Measurements from ENCODE around the gene HOXB1.

The HOXB1 gene

DNA sequence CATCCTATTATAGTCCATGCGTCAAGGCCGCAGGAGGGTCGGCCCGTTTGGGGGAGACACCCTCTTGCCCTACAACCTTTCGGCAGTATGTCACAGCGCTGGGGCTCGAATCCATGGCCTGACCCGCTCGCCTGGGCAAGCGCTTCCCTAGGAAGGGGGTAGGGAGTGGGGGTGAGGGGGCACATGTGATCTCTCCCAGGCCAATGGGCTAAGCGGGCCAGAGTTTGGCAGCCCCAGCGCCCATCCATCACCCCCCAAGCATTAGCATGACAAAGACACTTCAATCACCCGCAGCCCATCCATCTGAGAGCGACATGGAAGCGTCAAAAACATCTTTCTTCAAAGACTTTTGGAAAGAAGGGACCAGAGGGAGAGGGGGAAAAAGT, at the start of gene HOXB1:
Gene HOXB1 (minus strand): TSS at position 125 of the 386 bp plus-strand sequence. CDS start 107 bp downstream, at position 18.
- TF ChIP-seq GATA2 (IDR thresholded peaks at IDR 0.05; ENCODE audit: low read depth, low read length): no peak
- TF ChIP-seq GATA3 (IDR thresholded peaks at IDR 0.05; ENCODE audit: low read depth, low read length): no peak

GRCh38 chr17:48579760-48580554, 49.1 kb upstream of the HOXB1 start:
- TF ChIP-seq GATA3 (IDR thresholded peaks at IDR 0.05; ENCODE audit: low read depth, low read length) (no peak), GATA2 (IDR thresholded peaks at IDR 0.05; ENCODE audit: low read depth, low read length) (no peak)

GRCh38 chr17:48579471-48579759, 48.6 kb upstream of the HOXB1 start:
- no peak for TF ChIP-seq GATA3 (IDR thresholded peaks at IDR 0.05; ENCODE audit: low read depth, low read length)
- no peak for TF ChIP-seq GATA2 (IDR thresholded peaks at IDR 0.05; ENCODE audit: low read depth, low read length)

DNA sequence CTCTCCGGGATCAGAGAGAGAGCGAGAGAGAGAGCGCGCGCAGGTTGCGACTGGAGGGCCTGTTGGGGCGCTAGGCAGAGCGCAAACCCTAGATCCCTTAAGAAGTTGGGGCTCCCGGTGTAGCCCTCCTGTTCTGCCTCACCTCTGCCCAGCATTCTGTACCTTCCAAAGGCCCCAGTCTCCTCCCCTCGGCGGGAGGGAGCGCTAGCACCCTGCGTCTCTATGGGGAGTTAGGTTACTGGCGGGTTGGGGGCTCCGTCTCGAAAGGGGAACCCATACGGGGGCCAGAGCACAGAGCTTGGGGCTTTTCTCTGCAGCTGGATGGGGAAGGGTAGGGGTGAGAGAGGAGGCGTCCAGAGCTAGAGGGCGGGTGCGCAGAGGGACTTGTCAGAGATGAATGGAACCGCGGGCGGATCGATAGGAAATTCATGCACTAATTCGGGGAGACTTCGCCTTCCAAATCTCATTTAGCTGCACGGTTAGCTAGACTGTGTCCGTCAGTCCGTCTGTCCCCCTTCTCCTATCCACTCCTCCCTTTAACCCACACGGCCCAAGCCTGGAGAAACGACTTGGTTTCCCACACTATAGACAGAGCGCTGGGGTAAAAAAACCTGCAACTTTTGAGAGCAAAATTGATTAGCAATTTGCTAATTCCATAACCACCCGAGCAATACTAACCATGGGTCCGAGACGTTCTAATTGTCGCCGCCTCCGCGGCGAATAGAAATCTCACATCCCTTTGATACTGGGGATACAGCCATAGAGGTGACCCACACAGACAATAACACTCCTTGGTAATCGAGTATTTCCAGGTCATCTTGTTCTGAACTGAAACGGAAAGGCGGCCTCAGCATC, 48.0 kb upstream of the HOXB1 start:
- TF ChIP-seq GATA2 (IDR thresholded peaks at IDR 0.05; ENCODE audit: low read depth, low read length) (no peak), GATA3 (IDR thresholded peaks at IDR 0.05; ENCODE audit: low read depth, low read length) (no peak)

- TF ChIP-seq GATA3 (IDR thresholded peaks at IDR 0.05; ENCODE audit: low read depth, low read length) (no peak), GATA2 (IDR thresholded peaks at IDR 0.05; ENCODE audit: low read depth, low read length) (no peak)
Measured at GRCh38 chr17:48577946-48578615, 47.3 kb upstream of the HOXB1 start, which contains the start of gene HOXB4. Gene HOXB4, minus strand, starts transcription at chr17:48578350. Its CDS starts 31 bp downstream, at chr17:48578319.

GRCh38 chr17:48577330-48577945, 46.6 kb upstream of the HOXB1 start:
- TF ChIP-seq GATA3 (IDR thresholded peaks at IDR 0.05; ENCODE audit: low read depth, low read length): no peak
- no peak for TF ChIP-seq GATA2 (IDR thresholded peaks at IDR 0.05; ENCODE audit: low read depth, low read length)

GRCh38 chr17:48576479-48577309, 45.9 kb upstream of the HOXB1 start:
- TF ChIP-seq GATA2 (IDR thresholded peaks at IDR 0.05; ENCODE audit: low read depth, low read length) (no peak), GATA3 (IDR thresholded peaks at IDR 0.05; ENCODE audit: low read depth, low read length) (no peak)

DNA sequence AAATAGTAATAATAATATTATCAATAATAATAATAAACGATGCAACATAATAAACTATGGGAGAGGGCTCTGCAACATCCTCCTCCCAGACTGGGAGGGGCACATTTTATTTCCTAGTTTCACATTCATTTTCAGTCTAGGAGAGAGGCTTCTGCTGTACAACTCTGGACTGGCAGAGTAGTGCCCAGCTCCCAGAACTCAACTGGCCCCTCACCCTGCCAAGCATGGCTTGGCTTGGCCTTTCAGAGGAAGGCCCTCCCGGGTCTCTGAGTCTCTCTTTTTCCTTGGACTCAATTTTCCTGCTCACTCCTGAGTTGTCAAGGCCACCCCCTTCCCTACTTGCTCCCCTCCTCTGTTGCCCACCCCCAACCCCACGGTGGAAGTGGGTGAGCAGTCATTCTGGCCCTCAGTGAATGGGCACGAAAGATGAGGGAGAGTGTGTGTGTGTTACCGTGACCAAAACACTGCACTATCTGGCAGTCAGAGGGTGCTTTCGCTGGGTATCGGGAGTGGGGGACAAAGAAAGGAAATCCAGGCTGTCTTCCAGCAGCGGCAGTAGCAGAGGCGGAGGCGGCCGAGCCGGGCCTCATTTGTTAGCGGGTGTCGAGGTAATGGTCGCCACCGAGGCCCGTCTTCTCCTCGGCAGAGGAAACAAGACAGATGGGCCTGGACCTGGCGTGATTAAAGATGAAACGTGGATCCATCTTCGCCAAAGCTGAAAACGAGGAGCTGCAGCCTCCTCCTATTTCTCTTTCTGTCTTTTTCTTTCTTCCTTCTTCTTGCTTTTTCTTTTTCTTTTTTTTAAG, 45.1 kb upstream of the HOXB1 start:
- TF ChIP-seq GATA2 (IDR thresholded peaks at IDR 0.05; ENCODE audit: low read depth, low read length) (no peak), GATA3 (IDR thresholded peaks at IDR 0.05; ENCODE audit: low read depth, low read length) (no peak)

DNA sequence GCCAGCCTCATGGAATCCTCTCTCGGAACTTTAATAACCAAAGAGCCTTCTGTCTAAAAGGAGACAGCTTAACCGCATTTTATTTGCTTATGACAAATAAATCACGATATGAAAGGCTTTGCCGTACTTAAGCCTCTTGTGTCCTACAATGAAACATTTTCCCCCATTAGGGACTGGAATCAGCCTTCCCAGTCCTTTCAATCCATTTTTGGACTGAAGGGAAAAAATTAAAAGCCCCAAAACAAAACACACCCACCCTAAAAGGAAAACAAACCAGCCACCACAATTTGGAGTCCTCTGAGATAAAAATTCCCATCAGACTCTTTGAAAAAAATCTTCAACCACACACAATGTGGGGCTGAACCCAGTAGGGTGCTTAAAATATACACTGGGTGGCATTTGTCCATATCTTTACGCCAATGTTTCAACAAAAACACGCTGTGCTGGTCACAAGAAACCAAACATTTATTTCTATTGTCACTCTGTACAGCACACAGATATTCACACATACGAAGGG, 44.3 kb upstream of the HOXB1 start:
- no peak for TF ChIP-seq GATA3 (IDR thresholded peaks at IDR 0.05; ENCODE audit: low read depth, low read length)
- TF ChIP-seq GATA2 (IDR thresholded peaks at IDR 0.05; ENCODE audit: low read depth, low read length): no peak

DNA sequence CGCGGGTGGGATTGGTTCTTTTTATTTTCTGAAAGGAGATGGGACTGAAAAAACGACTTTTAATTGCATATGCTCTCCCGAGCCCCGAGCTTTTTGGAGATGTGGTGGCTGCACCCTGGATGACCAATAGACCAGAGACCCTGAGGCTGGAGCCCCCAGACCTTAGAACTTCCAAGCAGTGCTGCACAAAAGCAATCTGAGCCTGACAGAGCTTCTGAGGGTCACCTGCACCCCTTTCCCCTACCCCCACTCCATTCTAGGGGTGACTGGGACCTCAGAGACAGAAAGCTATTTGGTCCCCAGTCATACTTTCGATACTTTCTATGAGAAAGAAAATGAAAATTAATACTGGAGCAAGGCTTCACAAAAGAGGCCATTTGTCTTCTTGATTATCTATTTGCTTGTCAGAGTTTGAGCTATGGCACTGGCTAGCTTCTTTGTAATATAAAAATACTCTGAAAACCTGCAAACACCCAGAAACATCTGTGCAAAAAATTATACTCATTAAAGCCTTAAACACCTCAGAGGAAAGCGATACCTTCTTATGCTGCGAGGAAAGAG, 43.8 kb upstream of the HOXB1 start:
- TF ChIP-seq GATA3 (IDR thresholded peaks at IDR 0.05; ENCODE audit: low read depth, low read length): no peak
- no peak for TF ChIP-seq GATA2 (IDR thresholded peaks at IDR 0.05; ENCODE audit: low read depth, low read length)

DNA sequence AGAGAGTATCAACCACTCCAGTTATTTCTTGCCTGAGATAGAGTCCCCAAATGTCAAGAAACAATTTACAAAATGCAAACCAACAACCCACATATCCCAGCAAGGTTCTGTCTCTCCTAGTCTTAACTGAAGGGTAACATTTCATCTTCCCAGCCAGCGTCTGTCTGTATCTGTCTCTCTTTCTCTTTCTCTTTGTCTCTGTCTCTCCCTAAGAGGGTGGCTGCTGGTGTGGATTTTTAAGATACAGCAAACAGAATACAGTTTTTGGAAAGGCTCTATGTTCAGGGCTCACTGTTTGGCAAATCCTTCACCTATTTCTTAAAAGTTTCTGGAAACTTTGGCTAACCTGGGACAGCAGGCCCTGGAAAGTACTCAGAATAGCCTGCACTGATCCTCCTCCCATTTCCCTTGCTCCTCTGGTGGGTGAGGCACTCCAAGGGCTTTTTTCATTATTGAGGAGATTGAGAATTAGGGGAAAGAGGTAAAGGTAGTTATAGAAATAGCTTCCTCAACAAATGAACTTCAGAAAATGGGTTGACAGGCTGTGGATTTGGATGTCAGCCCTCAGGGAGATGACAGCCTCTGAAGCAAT, 41.1 kb upstream of the HOXB1 start:
- TF ChIP-seq GATA2 (IDR thresholded peaks at IDR 0.05; ENCODE audit: low read depth, low read length) (no peak), GATA3 (IDR thresholded peaks at IDR 0.05; ENCODE audit: low read depth, low read length) (no peak)
